Central memory CD4-positive, alpha-beta T cell (primary cell): ENCODE measurements around the gene SPRED3.
A peak's percentile ranks its signal among the peaks of the same experiment; 100 is the strongest.

ENCODE experiments used
- DNase-seq: peaks from one replicate; pipeline ENCODE4 v3.0.0; 2022

SPRED3 gene

DNA sequence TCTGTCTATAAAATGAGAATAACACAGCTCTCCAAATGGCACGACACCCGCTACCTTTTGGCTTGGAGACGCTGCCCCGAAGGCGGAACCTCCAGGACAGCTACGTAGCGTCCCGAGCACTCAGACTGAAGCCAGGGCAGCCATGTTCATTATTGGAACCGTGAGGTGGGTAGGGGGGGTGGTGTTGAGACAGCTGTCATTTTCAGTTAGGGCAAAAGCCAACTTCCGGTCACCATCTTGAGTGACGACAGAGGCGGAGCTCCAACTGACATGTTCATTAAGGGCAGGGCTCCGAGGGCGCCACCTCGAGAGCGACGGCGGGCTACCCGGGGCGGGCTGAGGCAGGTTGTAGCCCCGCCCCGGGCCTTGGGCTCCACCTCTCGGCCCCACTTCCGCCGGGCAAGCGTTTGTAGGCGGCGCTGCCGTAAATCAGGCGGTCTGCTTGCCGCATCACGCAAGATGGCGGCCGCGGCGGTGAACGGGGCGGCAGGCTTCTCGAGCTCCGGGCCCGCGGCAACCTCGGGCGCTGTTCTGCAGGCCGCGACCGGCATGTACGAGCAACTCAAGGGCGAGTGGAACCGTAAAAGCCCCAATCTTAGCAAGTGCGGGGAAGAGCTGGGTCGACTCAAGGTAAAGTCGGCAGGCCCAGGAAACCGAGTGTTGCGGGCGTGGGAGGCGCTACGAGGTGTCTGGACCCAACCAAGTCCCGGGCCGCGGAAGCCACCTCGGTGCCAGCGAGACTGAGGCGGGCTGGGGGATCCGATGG, 14.0 kb upstream of the SPRED3 start, which contains the start of gene PSMD8:
PSMD8 (plus strand) TSS at position 240 of the 766 bp plus-strand sequence; CDS start at position 271, 31 bp downstream.
- DNase-seq, result peak; percentile 99

GRCh38 chr19:38375098-38375493, 13.4 kb upstream of the SPRED3 start:
- DNase-seq, result no peak

- no peak for DNase-seq
Measured at GRCh38 chr19:38375748-38376147, 12.7 kb upstream of the SPRED3 start.

DNA sequence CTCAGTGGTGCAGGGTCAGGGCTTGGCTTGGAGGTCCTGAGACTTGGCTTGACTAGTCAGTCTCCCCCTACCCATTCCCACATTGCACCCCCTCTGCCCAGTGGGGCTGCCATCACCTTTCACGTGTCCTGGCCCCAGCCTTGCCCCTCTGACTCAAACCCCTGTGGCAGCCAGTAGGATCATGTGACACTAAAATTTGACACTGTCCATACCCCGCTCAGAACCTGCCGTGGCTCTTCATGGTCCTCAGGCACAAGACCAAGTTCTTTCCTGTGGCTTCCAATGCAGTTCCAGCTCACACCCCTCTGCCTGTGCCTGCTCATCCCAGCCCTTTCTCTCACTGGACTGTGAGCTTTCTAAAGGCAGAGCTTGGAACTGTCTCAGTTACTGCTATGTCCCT, 11.9 kb upstream of the SPRED3 start:
- DNase-seq, result no peak

GRCh38 chr19:38377052-38377451, 11.4 kb upstream of the SPRED3 start:
- DNase-seq, result no peak

DNA sequence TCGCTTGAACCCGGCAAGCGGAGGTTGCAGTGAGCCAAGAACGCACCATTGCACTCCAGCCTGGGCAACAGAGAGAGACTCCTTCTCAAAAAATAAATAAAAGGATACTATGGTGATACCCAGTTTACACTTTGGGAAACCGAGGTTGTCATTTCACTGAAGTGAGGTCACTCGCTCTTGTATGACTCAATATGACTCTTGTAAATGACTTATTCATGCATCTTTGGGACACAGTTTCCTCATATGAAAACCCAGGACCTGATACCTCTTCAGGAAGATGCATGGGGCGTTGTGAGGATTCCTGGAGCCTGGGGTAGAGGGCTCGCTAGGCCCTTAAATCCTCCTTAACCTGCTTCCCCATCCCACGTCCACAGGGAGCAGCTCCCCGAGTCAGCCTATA, 9.6 kb upstream of the SPRED3 start:
- DNase-seq, result no peak

- no peak for DNase-seq
Measured at GRCh38 chr19:38381138-38381537, 7.4 kb upstream of the SPRED3 start.

GRCh38 chr19:38383184-38383583, 5.3 kb upstream of the SPRED3 start:
- no peak for DNase-seq

DNA sequence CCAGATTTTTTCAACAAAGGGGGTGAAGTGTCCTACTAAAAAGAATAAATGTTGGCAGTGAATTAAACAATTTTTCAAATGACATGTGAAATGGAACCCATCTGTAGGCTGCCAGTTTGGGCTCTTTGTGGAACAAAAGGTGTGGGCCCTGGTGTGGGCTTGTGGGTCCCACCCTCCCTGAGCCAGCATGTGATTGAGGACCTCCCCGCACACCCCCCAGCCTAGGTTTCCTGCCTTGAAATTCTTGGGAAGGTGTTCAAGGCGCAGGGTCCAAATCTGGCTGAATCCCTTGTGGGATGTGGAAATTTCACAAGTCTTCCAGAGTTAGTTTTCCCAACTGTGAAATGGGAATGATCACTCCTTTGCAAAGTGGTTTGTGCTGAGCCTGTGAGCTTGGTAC, 4.8 kb upstream of the SPRED3 start:
- no peak for DNase-seq

GRCh38 chr19:38384209-38385027, 4.1 kb upstream of the SPRED3 start:
- no peak for DNase-seq

DNA sequence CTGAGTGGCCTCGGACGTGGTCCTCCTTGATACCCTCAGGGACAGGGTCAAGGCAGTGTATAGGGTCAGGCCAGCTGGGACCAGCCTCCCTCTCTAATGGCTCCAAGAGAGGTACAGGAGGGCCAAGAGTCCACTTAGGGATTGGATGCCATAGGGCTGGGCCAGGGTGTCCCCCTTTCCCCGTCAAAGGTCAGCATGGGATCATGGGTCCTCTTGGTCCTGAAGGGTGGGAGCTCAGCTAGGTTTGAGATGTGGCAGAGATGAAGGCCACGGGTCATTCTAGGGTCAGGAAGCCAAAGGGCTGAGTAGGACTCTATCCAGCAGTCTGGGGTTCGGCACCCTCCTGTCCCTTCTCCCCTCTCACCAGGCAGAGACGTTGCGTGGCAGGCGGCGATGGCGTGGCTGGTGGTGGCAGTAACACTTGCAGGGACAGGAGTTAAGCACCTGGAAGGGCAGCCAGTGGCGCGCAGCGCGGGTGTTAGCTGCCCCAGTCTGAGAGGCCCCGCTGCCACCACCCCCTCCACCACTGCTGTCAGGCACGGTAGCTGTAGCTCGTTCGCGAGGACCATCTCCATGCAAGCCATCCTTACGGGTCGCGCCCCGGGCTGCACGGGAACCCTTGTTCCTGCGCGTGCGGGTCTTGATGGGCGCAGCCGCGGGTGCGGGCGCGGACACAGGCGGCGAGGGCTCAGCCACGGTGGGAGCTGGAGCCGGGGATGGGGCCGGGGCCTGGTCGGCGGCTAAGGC, 3.3 kb upstream of the SPRED3 start:
- no peak for DNase-seq

GRCh38 chr19:38385804-38386257, 2.7 kb upstream of the SPRED3 start:
- DNase-seq, result no peak

DNA sequence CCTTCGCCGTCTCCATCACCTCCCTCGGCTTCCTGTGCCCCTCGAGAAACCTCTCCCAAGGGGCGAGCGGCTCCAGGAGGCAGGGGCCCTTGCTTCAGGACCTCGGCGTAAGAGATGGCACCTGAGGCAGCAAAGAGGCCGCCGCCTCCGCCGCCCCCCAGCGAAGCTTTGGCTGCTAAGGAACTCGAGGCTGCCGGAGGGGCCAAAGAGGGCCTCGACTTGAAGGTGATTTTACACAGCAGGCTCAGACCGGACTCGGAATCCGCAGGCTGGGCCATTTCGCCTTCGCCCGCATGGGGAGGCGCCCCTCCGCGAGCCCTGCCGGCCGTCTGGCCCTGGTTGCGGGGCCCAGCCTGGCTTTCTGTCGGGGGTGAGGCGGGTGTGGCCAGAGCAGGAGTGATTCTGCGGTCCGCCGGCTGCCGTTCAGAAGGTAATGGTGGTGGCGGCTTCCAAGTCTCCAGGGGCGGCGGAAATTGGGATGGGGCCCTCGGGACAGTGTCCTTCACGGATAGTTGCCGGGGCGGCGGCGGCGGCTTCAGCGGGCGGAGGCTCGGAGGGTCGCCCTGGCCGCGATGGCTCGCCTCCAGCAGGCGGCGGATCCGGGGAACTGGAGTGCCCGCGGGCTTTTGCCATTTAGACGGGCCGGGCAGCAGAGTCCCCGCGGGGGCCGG, 2.1 kb upstream of the SPRED3 start:
- DNase-seq, result no peak

GRCh38 chr19:38386971-38387549, 1.4 kb upstream of the SPRED3 start:
- DNase-seq, result no peak

- peak; percentile 72 for DNase-seq
Measured at GRCh38 chr19:38387550-38388348, 748 bp upstream of the SPRED3 start, which contains the start of gene GGN. Gene GGN (minus strand): TSS chr19:38388034. CDS start chr19:38387261, 773 bp downstream.

DNA sequence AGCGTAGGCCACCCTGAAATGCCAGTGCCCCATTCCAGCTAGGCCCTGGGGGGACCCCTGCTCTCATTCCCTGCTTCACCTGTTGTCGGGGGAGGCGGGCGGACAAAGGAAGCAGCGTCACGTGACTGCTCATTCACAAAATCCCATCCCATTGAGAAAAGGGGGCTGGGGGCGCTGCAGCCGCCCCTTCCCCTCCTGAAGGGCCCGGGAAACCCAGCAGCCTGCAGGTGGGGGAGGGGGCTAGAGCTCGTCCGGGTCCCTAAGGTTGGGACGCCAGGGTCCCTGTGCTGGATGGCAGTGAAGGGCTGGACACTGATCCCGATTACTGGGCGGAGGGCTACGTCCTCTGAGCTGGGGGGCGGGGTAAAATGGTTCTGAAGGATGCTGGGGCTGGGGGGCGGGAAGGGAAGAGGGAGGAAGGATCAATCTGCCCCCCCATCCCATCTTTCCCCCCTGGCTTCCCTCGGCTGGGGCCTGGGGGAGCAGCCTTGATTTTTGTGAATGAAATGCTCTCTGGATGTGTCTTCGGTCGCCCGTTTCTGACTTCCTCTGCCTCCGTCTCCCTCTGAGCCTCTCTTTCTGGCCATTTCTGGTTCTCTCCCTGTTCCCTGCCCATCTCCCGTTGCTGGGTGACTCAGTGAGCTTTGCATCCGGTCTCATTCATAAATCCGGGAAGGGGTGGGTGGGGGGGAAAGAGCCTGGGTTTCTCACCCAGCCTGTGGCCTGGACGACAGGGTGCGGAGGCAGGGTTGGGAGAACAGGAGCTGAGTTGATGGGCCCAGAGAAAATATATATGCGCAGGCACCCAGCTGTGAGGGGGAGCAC, 816 bp downstream of the SPRED3 start:
- no peak for DNase-seq

- DNase-seq, result no peak
Measured at GRCh38 chr19:38389957-38390924, 1.7 kb downstream of the SPRED3 start.

DNA sequence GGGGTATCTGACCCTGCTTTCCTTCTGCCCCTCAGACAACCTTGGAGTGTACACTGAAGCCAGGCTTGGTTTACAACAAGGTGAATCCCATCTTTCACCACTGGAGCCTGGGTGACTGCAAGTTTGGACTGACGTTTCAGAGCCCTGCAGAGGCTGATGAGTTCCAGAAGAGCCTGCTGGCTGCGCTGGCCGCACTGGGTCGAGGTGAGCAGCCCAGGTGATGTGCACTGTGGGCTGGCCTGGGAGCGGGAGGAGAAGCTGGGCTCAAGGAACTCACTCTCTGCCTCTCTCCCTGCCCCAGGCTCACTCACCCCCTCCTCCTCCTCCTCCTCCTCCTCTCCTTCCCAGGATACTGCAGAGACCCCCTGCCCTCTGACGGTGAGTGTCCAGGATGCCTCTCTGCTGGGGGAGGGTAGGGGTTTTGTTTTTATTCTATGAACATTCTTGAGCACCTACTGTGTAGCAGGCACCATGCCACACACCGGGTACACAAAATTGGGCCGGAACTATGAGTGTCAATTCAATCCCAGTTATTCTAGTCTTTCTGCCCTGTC, 3.5 kb downstream of the SPRED3 start:
- DNase-seq, result no peak
